ENCODE data around the gene PIGC. TPM values are rescaled to one million over a fixed set of nuclear protein-coding genes. Genes with fewer than 3 reads are reported as not detected.
A peak's percentile ranks its signal among the peaks of the same experiment; 100 is the strongest.

The PIGC gene
- total and polyA plus RNA-seq, 9 donors, result 22.7 to 31.6 (median 26.0) TPM

- Histone ChIP-seq H3K4me3 (ENCODE audit: low read length) (no peak overlapping the region), H3K27me3 (ENCODE audit: control insufficient read depth, insufficient read depth, low read length) (no peaks in the 10 kb centered on the region), H3K36me3 (ENCODE audit: control insufficient read depth, insufficient read depth, low read length) (no peaks in the 10 kb centered on the region), H3K9me3 (replicated peaks; ENCODE audit: control insufficient read depth, low read depth, low read length) (no peaks in the 10 kb centered on the region), H3K27ac (ENCODE audit: low read length) (no peak overlapping the region), H3K4me1 (ENCODE audit: control insufficient read depth, insufficient read depth, low read length) (peaks cover 6% of the 10 kb centered on the region)
- no peak for DNase-seq
Observed at GRCh38 chr1:172404121-172404520, 39.7 kb downstream of the PIGC start.

- Histone ChIP-seq H3K9me3 (replicated peaks; ENCODE audit: control insufficient read depth, low read depth, low read length) (no peaks in the 10 kb centered on the region), H3K27me3 (ENCODE audit: control insufficient read depth, insufficient read depth, low read length) (no peaks in the 10 kb centered on the region), H3K36me3 (ENCODE audit: control insufficient read depth, insufficient read depth, low read length) (no peaks in the 10 kb centered on the region), H3K4me1 (ENCODE audit: control insufficient read depth, insufficient read depth, low read length) (peaks cover 6% of the 10 kb centered on the region), H3K4me3 (ENCODE audit: low read length) (no peak overlapping the region), H3K27ac (ENCODE audit: low read length) (no peak overlapping the region)
- no peak for DNase-seq
- WGBS (ENCODE audit: insufficient coverage), result 80% methylated on average over 1 of the region's 1 CpG
Observed at GRCh38 chr1:172402878-172403569, 40.8 kb downstream of the PIGC start.

- H3K9me3 ChIP-seq (replicated peaks; ENCODE audit: control insufficient read depth, low read depth, low read length), result no peaks in the 10 kb centered on the region
- H3K27ac ChIP-seq (ENCODE audit: low read length), result peak overlapping the region; percentile 88
- H3K4me3 ChIP-seq (ENCODE audit: low read length), result no peak overlapping the region
- no peaks in the 10 kb centered on the region for H3K27me3 ChIP-seq (ENCODE audit: control insufficient read depth, insufficient read depth, low read length)
- no CpG with 5 or more reads among the region's 5 CpGs for WGBS (ENCODE audit: insufficient coverage)
- H3K36me3 ChIP-seq (ENCODE audit: control insufficient read depth, insufficient read depth, low read length), result no peaks in the 10 kb centered on the region
- peaks cover 6% of the 10 kb centered on the region for H3K4me1 ChIP-seq (ENCODE audit: control insufficient read depth, insufficient read depth, low read length)
- DNase-seq, result peak; percentile 74
Observed at GRCh38 chr1:172401892-172402291, 42.0 kb downstream of the PIGC start.

- Histone ChIP-seq H3K4me1 (ENCODE audit: control insufficient read depth, insufficient read depth, low read length) (peaks cover 6% of the 10 kb centered on the region), H3K9me3 (replicated peaks; ENCODE audit: control insufficient read depth, low read depth, low read length) (no peaks in the 10 kb centered on the region), H3K27ac (ENCODE audit: low read length) (peak overlapping the region; percentile 88), H3K4me3 (ENCODE audit: low read length) (no peak overlapping the region), H3K27me3 (ENCODE audit: control insufficient read depth, insufficient read depth, low read length) (no peaks in the 10 kb centered on the region), H3K36me3 (ENCODE audit: control insufficient read depth, insufficient read depth, low read length) (no peaks in the 10 kb centered on the region)
- peak; percentile 94 for DNase-seq
Observed at GRCh38 chr1:172401477-172401876, 42.4 kb downstream of the PIGC start.

- H3K4me3 ChIP-seq (ENCODE audit: low read length), result no peak overlapping the region
- H3K36me3 ChIP-seq (ENCODE audit: control insufficient read depth, insufficient read depth, low read length), result no peaks in the 10 kb centered on the region
- DNase-seq, result peak; percentile 94
- no peaks in the 10 kb centered on the region for H3K27me3 ChIP-seq (ENCODE audit: control insufficient read depth, insufficient read depth, low read length)
- H3K9me3 ChIP-seq (replicated peaks; ENCODE audit: control insufficient read depth, low read depth, low read length), result no peaks in the 10 kb centered on the region
- 14% methylated on average over 1 of the region's 1 CpG for WGBS (ENCODE audit: insufficient coverage)
- peaks cover 6% of the 10 kb centered on the region for H3K4me1 ChIP-seq (ENCODE audit: control insufficient read depth, insufficient read depth, low read length)
- peak overlapping the region; percentile 88 for H3K27ac ChIP-seq (ENCODE audit: low read length)
Observed at GRCh38 chr1:172400722-172401105, 43.2 kb downstream of the PIGC start.

GRCh38 chr1:172399756-172400721 lies 43.8 kb downstream of the PIGC start:
- H3K9me3 ChIP-seq (replicated peaks; ENCODE audit: control insufficient read depth, low read depth, low read length), result no peaks in the 10 kb centered on the region
- WGBS (ENCODE audit: insufficient coverage), result no CpG with 5 or more reads among the region's 6 CpGs
- DNase-seq, result peak; percentile 60
- no peaks in the 10 kb centered on the region for H3K27me3 ChIP-seq (ENCODE audit: control insufficient read depth, insufficient read depth, low read length)
- H3K4me1 ChIP-seq (ENCODE audit: control insufficient read depth, insufficient read depth, low read length), result peaks cover 6% of the 10 kb centered on the region
- H3K27ac ChIP-seq (ENCODE audit: low read length), result peak overlapping the region; percentile 88
- H3K4me3 ChIP-seq (ENCODE audit: low read length), result no peak overlapping the region
- H3K36me3 ChIP-seq (ENCODE audit: control insufficient read depth, insufficient read depth, low read length), result no peaks in the 10 kb centered on the region

- H3K27ac ChIP-seq (ENCODE audit: low read length), result peak overlapping the region; percentile 88
- H3K4me1 ChIP-seq (ENCODE audit: control insufficient read depth, insufficient read depth, low read length), result peaks cover 9% of the 10 kb centered on the region
- H3K36me3 ChIP-seq (ENCODE audit: control insufficient read depth, insufficient read depth, low read length), result no peaks in the 10 kb centered on the region
- peak overlapping the region; percentile 4 for H3K4me3 ChIP-seq (ENCODE audit: low read length)
- DNase-seq, result peak; percentile 97
- 0% methylated on average over 3 of the region's 9 CpGs for WGBS (ENCODE audit: insufficient coverage)
- no peaks in the 10 kb centered on the region for H3K9me3 ChIP-seq (replicated peaks; ENCODE audit: control insufficient read depth, low read depth, low read length)
- no peaks in the 10 kb centered on the region for H3K27me3 ChIP-seq (ENCODE audit: control insufficient read depth, insufficient read depth, low read length)
Observed at GRCh38 chr1:172398970-172399755, 44.7 kb downstream of the PIGC start.

- Histone ChIP-seq H3K4me3 (ENCODE audit: low read length) (no peak overlapping the region), H3K4me1 (ENCODE audit: control insufficient read depth, insufficient read depth, low read length) (peaks cover 10% of the 10 kb centered on the region), H3K9me3 (replicated peaks; ENCODE audit: control insufficient read depth, low read depth, low read length) (no peaks in the 10 kb centered on the region), H3K27me3 (ENCODE audit: control insufficient read depth, insufficient read depth, low read length) (no peaks in the 10 kb centered on the region), H3K27ac (ENCODE audit: low read length) (peak overlapping the region; percentile 88), H3K36me3 (ENCODE audit: control insufficient read depth, insufficient read depth, low read length) (no peaks in the 10 kb centered on the region)
- DNase-seq, result peak; percentile 86
- no CpG with 5 or more reads among the region's 2 CpGs for WGBS (ENCODE audit: insufficient coverage)
Observed at GRCh38 chr1:172398193-172398592, 45.7 kb downstream of the PIGC start.

GRCh38 chr1:172397633-172398032 lies 46.2 kb downstream of the PIGC start:
- no CpG with 5 or more reads among the region's 2 CpGs for WGBS (ENCODE audit: insufficient coverage)
- no peaks in the 10 kb centered on the region for H3K27me3 ChIP-seq (ENCODE audit: control insufficient read depth, insufficient read depth, low read length)
- DNase-seq, result no peak
- no peaks in the 10 kb centered on the region for H3K9me3 ChIP-seq (replicated peaks; ENCODE audit: control insufficient read depth, low read depth, low read length)
- peak overlapping the region; percentile 88 for H3K27ac ChIP-seq (ENCODE audit: low read length)
- peaks cover 10% of the 10 kb centered on the region for H3K4me1 ChIP-seq (ENCODE audit: control insufficient read depth, insufficient read depth, low read length)
- no peak overlapping the region for H3K4me3 ChIP-seq (ENCODE audit: low read length)
- no peaks in the 10 kb centered on the region for H3K36me3 ChIP-seq (ENCODE audit: control insufficient read depth, insufficient read depth, low read length)

- Histone ChIP-seq H3K4me3 (ENCODE audit: low read length) (no peak overlapping the region), H3K27me3 (ENCODE audit: control insufficient read depth, insufficient read depth, low read length) (no peaks in the 10 kb centered on the region), H3K27ac (ENCODE audit: low read length) (peak overlapping the region; percentile 88), H3K4me1 (ENCODE audit: control insufficient read depth, insufficient read depth, low read length) (peaks cover 10% of the 10 kb centered on the region), H3K9me3 (replicated peaks; ENCODE audit: control insufficient read depth, low read depth, low read length) (no peaks in the 10 kb centered on the region), H3K36me3 (ENCODE audit: control insufficient read depth, insufficient read depth, low read length) (no peaks in the 10 kb centered on the region)
- no CpG with 5 or more reads among the region's 3 CpGs for WGBS (ENCODE audit: insufficient coverage)
- no peak for DNase-seq
Observed at GRCh38 chr1:172397221-172397620, 46.6 kb downstream of the PIGC start.
